Superior temporal gyrus (tissue), 1 donor: ENCODE measurements around the gene OSTN.
"Not testable (repeated sequence)": the region's sequence is repeated elsewhere in the genome, so short reads cannot be mapped to it uniquely, and the experiment has no call there.

ENCODE experiments used
- DNase-seq: peaks from one replicate; pipeline ENCODE4 v3.0.0-alpha.2; 2016; ENCODE audit errors: extremely low spot score

The OSTN gene

GRCh38 chr3:191263850-191264249 is 64.8 kb downstream of the OSTN start:
- no peak for DNase-seq

GRCh38 chr3:191268737-191269136 is 69.7 kb downstream of the OSTN start:
- DNase-seq = no peak

- no peak for DNase-seq
Observed at GRCh38 chr3:191269289-191270085, 70.4 kb downstream of the OSTN start.

- DNase-seq = not testable (repeated sequence)
Observed at GRCh38 chr3:191275244-191275643, 76.2 kb downstream of the OSTN start.

GRCh38 chr3:191275751-191276150 is 76.7 kb downstream of the OSTN start:
- no peak for DNase-seq

- no peak for DNase-seq
Observed at GRCh38 chr3:191280111-191280510, 81.1 kb downstream of the OSTN start.

- no peak for DNase-seq
Observed at GRCh38 chr3:191280882-191281281, 81.8 kb downstream of the OSTN start.

GRCh38 chr3:191282251-191283185 is 83.5 kb downstream of the OSTN start:
- DNase-seq = no peak

- no peak for DNase-seq
Observed at GRCh38 chr3:191283400-191283799, 84.4 kb downstream of the OSTN start.

GRCh38 chr3:191290311-191291025 is 91.4 kb downstream of the OSTN start:
- DNase-seq = no peak

GRCh38 chr3:191292243-191293015 is 93.4 kb downstream of the OSTN start:
- no peak for DNase-seq

GRCh38 chr3:191294291-191294690 is 95.2 kb downstream of the OSTN start:
- no peak for DNase-seq

GRCh38 chr3:191296041-191296541 is 97.0 kb downstream of the OSTN start:
- DNase-seq = no peak

- DNase-seq = no peak
Observed at GRCh38 chr3:191298846-191299245, 99.8 kb downstream of the OSTN start.

GRCh38 chr3:191300422-191300821 is 101.4 kb downstream of the OSTN start:
- no peak for DNase-seq

GRCh38 chr3:191301017-191301416 is 102.0 kb downstream of the OSTN start:
- no peak for DNase-seq

GRCh38 chr3:191301782-191302411 is 102.9 kb downstream of the OSTN start:
- DNase-seq = no peak

- no peak for DNase-seq
Observed at GRCh38 chr3:191302451-191302850, 103.4 kb downstream of the OSTN start.

- no peak for DNase-seq
Observed at GRCh38 chr3:191303596-191303995, 104.6 kb downstream of the OSTN start.

- no peak for DNase-seq
Observed at GRCh38 chr3:191306428-191306827, 107.4 kb downstream of the OSTN start.

- DNase-seq = no peak
Observed at GRCh38 chr3:191307341-191307740, 108.3 kb downstream of the OSTN start.
